ENCODE results near the gene PTPRN2.

GRCh38 chr7:158633055-158633956 lies 45.7 kb upstream of the PTPRN2 start:
- TF ChIP-seq CTCF (conservative IDR thresholded peaks at IDR 0.05 in 1 of 2, IDR thresholded peaks at IDR 0.05 in 1 of 2; ENCODE audit: extremely low read depth in 1 of 2, insufficient read depth in 1 of 2, low read depth in 1 of 2, low read length in 2 of 2) (no peak), EZH2 (IDR thresholded peaks at IDR 0.05; ENCODE audit: borderline replicate concordance, low read length) (no peak)

Measured in mammary epithelial cell (primary cell).